HepG2 (cell line): ENCODE measurements around the gene ONECUT1. TPM values are rescaled to one million over a fixed set of nuclear protein-coding genes. Genes with fewer than 3 reads are reported as not detected.

Experiments used
- ATAC-seq: fragments of 200-7000 bp; cut with Tn5 transposase; 3 replicates; pipeline ENCODE4 v1.9.1; 2020; ENCODE audit warnings: mild to moderate bottlenecking, moderate library complexity
- BruUV-seq: library from RNA; stranded (reverse); fragments of 400-500 nt; replicated peaks from 2 replicates; lab custom pipeline; 2021; lab: Mats Ljungman, UMichigan
- CTCF ChIA-PET: fragments of 300-600 bp; formaldehyde crosslinking; extraction: SDS; loops from one replicate; lab custom pipeline; 2021; ENCODE audit warnings: low total read pairs, inconsistent platforms, low intra/inter-chr PET ratio; lab: Yijun Ruan, JAX
- POLR2A ChIA-PET: fragments of 350-600 bp; sonication (Branson Sonifier 250); formaldehyde crosslinking; loops from one replicate; lab custom pipeline; 2020; ENCODE audit warnings: antibody characterized with exemption, inconsistent platforms; lab: Yijun Ruan, JAX
- DNase-seq: peaks from one replicate; pipeline ENCODE4 v3.0.0-alpha.2; 2015; ENCODE audit warnings: low spot score
- FAIRE-seq: peaks from 3 replicates; lab custom pipeline; 2011; peaks lifted over from hg19 to GRCh38; lab: Jason Lieb, UNC
- H2AFZ ChIP-seq: one replicate; pipeline ENCODE4 v1.6.1; 2011; ENCODE audit warnings: low read length, inconsistent platforms
- H3K27ac ChIP-seq: fragments of 300-600 bp; 3 replicates; pipeline ENCODE4 v1.8.0; 2011; ENCODE audit warnings: mixed run types, mild to moderate bottlenecking, mixed read lengths, low read length, inconsistent platforms; ENCODE audit not compliant: insufficient read depth; ENCODE audit errors: extremely low read length
- H3K27me3 ChIP-seq, 2 experiments: fragments of 200-600 bp in 1 of 2; 2 replicates in 1 of 2; 3 replicates in 1 of 2; pipeline versions ENCODE4 v1.6.0 to v1.8.0; 2011; ENCODE audit warnings: low read length in 2 of 2, mild to moderate bottlenecking in 2 of 2, moderate library complexity in 2 of 2, inconsistent platforms in 1 of 2; ENCODE audit not compliant: insufficient read depth in 2 of 2, control insufficient read depth in 1 of 2
- H3K36me3 ChIP-seq, 2 experiments: fragments of 200-600 bp in 1 of 2; replicated peaks in 1 of 2; 2 replicates in 1 of 2; 3 replicates in 1 of 2; pipeline versions ENCODE4 v1.5.1 to v1.8.0; 2011; ENCODE audit warnings: low read length in 2 of 2, inconsistent platforms in 1 of 2; ENCODE audit not compliant: insufficient read depth in 2 of 2, control insufficient read depth in 1 of 2
- H3K4me1 ChIP-seq: 2 replicates; pipeline ENCODE4 v1.5.1; 2012; ENCODE audit warnings: low read length, inconsistent platforms; ENCODE audit not compliant: insufficient read depth
- H3K4me2 ChIP-seq: 2 replicates; pipeline ENCODE4 v1.6.0; 2011; ENCODE audit warnings: low read depth, low read length, inconsistent platforms
- H3K4me3 ChIP-seq, 3 experiments: fragments of 200-600 bp in 1 of 3; sonication (generic), shearing (Covaris generic) in 1 of 3; replicated peaks in 1 of 3; 2 replicates each; pipeline ENCODE4 v1.5.1; 2011 to 2016; ENCODE audit warnings: low read length in 3 of 3, inconsistent platforms in 2 of 3, low read depth in 2 of 3, mild to moderate bottlenecking in 2 of 3, control low read depth in 1 of 3, mixed read lengths in 1 of 3; ENCODE audit not compliant: insufficient read depth in 1 of 3
- H3K79me2 ChIP-seq: one replicate; pipeline ENCODE4 v1.6.1; 2011; ENCODE audit warnings: low read length, inconsistent platforms; ENCODE audit not compliant: insufficient read depth
- H3K9ac ChIP-seq: 2 replicates; pipeline ENCODE4 v1.6.0; 2011; ENCODE audit warnings: mild to moderate bottlenecking, low read depth, low read length, inconsistent platforms; ENCODE audit not compliant: insufficient read depth
- H3K9me3 ChIP-seq: 2 replicates; pipeline ENCODE4 v1.5.1; 2012; ENCODE audit warnings: mild to moderate bottlenecking, low read length
- H4K20me1 ChIP-seq: 2 replicates; pipeline ENCODE4 v1.6.0; 2011; ENCODE audit warnings: inconsistent platforms, mild to moderate bottlenecking, low read length, moderate library complexity; ENCODE audit not compliant: insufficient read depth
- AKAP8 ChIP-seq: sonication (generic); formaldehyde crosslinking; IDR thresholded peaks from 2 replicates; pipeline ENCODE4 v1.5.1; 2020; ENCODE audit warnings: mild to moderate bottlenecking, missing genetic modification reagents
- HNF4A ChIP-seq: sonication (generic); formaldehyde crosslinking; IDR thresholded peaks from 2 replicates; pipeline ENCODE4 v1.4.0; 2020; ENCODE audit warnings: missing genetic modification reagents
- HNRNPUL1 ChIP-seq: fragments of 200-400 bp; formaldehyde crosslinking; IDR thresholded peaks from 2 replicates; pipeline ENCODE4 v1.6.1; 2017; ENCODE audit warnings: low read depth, mild to moderate bottlenecking, low read length, moderate library complexity
- MXI1 ChIP-seq: IDR thresholded peaks from 3 replicates; pipeline ENCODE4 v1.6.1; 2012; ENCODE audit warnings: low read depth, low read length, inconsistent platforms, borderline replicate concordance
- NCOR1 ChIP-seq: fragments of 200-600 bp; sonication (generic); IDR thresholded peaks from 2 replicates; pipeline ENCODE4 v1.7.0; 2017; ENCODE audit warnings: antibody characterized with exemption, low read length, borderline replicate concordance
- NFIC ChIP-seq: IDR thresholded peaks from 2 replicates; pipeline ENCODE4 v1.6.1; 2012; ENCODE audit warnings: mild to moderate bottlenecking, low read length, inconsistent platforms
- SRF ChIP-seq: IDR thresholded peaks from 2 replicates; pipeline ENCODE4 v1.6.1; 2011; ENCODE audit warnings: mild to moderate bottlenecking, low read depth, low read length, moderate library complexity
- TCF7 ChIP-seq: sonication (generic); IDR thresholded peaks from 2 replicates; pipeline ENCODE4 v1.6.1; 2016; ENCODE audit warnings: antibody characterized with exemption, low read depth
- THAP7 ChIP-seq: sonication (generic); formaldehyde crosslinking; IDR thresholded peaks from 2 replicates; pipeline ENCODE4 v1.8.1; 2023; ENCODE audit warnings: mild to moderate bottlenecking, missing genetic modification reagents
- ZFP1 ChIP-seq: IDR thresholded peaks from 2 replicates; pipeline ENCODE4 v1.6.1; 2016
- ZNF431 ChIP-seq: sonication (generic); formaldehyde crosslinking; IDR thresholded peaks from 2 replicates; pipeline ENCODE4 v1.9.0; 2022; ENCODE audit warnings: missing genetic modification reagents, low read depth, mild to moderate bottlenecking, borderline replicate concordance
- ZNF550 ChIP-seq: sonication (generic); formaldehyde crosslinking; IDR thresholded peaks from 2 replicates; pipeline ENCODE4 v1.4.0; 2020; ENCODE audit warnings: mild to moderate bottlenecking, missing genetic modification reagents, borderline replicate concordance
- WGBS: methylation state at CpG from one replicate; pipeline ENCODE4 v1.1.6; 2017; ENCODE audit warnings: low lambda C conversion rate; 5-methylcytosine and 5-hydroxymethylcytosine counted together
- in situ Hi-C: cut with HindIII; loops from 2 replicates; pipeline ENCODE4 v1.10.0; 2017; ENCODE audit warnings: low pct_unique_long_range_greater_than_20kb; ENCODE audit not compliant: extremely low pct_ligation_motif_present
- intact Hi-C: fragments of 100-400 bp; cut with micrococcal nuclease; formaldehyde crosslinking; loops from one replicate; pipeline ENCODE4 v1.10.0; 2022; ENCODE audit not compliant: unreplicated experiment
- polyA plus RNA-seq, 8 experiments: library from polyadenylated mRNA; depleted of rRNA in 3 of 8; stranded (reverse) in 7 of 8; unstranded in 1 of 8; fragments of >200 nt; fragmentation: Illumina TruSeq in 4 of 8; extraction: Trizol in 4 of 8; gene quantifications; 2 replicates each; pipeline versions ENCODE4 v1.2.1 to v1.2.3, GENCODE V29; 2011 to 2016; ENCODE audit warnings: low read depth in 4 of 8, missing spikeins in 1 of 8, mixed read lengths in 1 of 8; ENCODE audit not compliant: insufficient read depth in 1 of 8
- total RNA-seq, 5 experiments: library from RNA; depleted of rRNA; stranded (reverse); fragments of >200 nt; fragmentation: Illumina TruSeq; extraction: Trizol; gene quantifications; 2 replicates each; pipeline ENCODE4 v1.2.3, GENCODE V29; 2016; ENCODE audit warnings: low read depth in 1 of 5
- TF ChIP-seq, protein P1 (sequence below): sonication (generic); formaldehyde crosslinking; IDR thresholded peaks from 2 replicates; pipeline ENCODE4 v1.4.0; 2020; ENCODE audit warnings: missing genetic modification reagents, mild to moderate bottlenecking, borderline replicate concordance
- TF ChIP-seq, protein P2 (sequence below): sonication (generic); formaldehyde crosslinking; IDR thresholded peaks from 2 replicates; pipeline ENCODE4 v1.5.1; 2020; ENCODE audit warnings: missing genetic modification reagents, mild to moderate bottlenecking, borderline replicate concordance

Gene ONECUT1
- total and polyA plus RNA-seq, 2 of the 13 experiments (the other 11 are each of a cell fraction or from before 2014, with no cell fraction given) = 3.5 to 9.1 TPM

DNA sequence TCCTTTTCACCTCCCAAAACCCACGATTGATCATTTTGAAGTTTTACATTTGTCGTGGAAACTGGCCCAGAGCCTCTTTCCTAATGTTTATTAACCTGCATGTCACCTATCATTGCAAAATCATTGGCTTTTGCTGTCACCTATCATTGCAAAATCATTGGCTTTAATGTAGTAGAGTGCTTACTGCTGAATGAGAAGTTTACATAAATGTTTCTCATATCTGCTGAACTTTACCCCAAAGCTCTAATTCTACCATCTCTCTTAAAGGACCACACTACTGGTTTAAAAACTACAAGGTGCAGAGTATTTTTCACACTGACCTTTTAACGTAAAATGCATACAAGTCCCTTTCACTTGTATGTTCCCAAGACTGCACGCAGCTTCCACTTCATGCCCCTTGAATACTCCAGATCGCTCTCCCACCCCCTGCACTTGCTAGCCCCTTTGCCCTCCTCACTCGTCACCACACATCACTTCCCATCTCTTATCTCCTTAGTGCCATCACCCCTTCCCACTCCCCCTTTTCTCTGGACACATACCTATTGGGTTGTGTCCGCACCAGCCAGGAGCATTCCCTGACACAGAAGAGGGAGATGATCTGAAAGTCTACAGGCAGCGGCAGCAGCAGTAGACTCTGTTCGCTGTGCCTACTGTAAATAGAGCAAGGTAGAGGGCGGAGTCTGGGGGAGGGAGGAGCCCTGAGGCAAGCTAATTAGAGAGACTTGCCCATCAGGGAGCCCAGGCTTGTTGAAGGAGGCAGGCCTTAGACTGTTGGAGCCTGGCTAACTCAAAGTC lies 80.8 kb downstream of the ONECUT1 start:
- peak overlapping the region; percentile 48 for H3K27ac ChIP-seq
- TF ChIP-seq MXI1 (0 out of 3 replicates have a peak, but pooled peaks have one; percentile 14), NFIC (no peak), HNF4A (peak; percentile 9), AKAP8 (CRISPR knock-in tag) (no peak), ZFP1 (no peak), SRF (no peak), ZNF550 (no peak), THAP7 (CRISPR knock-in tag) (no peak), TCF7 (no peak), HNRNPUL1 (no peak), ZNF431 (CRISPR knock-in tag) (no peak), NCOR1 (no peak)
- TF ChIP-seq, protein P1, sequence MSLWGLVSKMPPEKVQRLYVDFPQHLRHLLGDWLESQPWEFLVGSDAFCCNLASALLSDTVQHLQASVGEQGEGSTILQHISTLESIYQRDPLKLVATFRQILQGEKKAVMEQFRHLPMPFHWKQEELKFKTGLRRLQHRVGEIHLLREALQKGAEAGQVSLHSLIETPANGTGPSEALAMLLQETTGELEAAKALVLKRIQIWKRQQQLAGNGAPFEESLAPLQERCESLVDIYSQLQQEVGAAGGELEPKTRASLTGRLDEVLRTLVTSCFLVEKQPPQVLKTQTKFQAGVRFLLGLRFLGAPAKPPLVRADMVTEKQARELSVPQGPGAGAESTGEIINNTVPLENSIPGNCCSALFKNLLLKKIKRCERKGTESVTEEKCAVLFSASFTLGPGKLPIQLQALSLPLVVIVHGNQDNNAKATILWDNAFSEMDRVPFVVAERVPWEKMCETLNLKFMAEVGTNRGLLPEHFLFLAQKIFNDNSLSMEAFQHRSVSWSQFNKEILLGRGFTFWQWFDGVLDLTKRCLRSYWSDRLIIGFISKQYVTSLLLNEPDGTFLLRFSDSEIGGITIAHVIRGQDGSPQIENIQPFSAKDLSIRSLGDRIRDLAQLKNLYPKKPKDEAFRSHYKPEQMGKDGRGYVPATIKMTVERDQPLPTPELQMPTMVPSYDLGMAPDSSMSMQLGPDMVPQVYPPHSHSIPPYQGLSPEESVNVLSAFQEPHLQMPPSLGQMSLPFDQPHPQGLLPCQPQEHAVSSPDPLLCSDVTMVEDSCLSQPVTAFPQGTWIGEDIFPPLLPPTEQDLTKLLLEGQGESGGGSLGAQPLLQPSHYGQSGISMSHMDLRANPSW = no peak
- TF ChIP-seq, protein P2, sequence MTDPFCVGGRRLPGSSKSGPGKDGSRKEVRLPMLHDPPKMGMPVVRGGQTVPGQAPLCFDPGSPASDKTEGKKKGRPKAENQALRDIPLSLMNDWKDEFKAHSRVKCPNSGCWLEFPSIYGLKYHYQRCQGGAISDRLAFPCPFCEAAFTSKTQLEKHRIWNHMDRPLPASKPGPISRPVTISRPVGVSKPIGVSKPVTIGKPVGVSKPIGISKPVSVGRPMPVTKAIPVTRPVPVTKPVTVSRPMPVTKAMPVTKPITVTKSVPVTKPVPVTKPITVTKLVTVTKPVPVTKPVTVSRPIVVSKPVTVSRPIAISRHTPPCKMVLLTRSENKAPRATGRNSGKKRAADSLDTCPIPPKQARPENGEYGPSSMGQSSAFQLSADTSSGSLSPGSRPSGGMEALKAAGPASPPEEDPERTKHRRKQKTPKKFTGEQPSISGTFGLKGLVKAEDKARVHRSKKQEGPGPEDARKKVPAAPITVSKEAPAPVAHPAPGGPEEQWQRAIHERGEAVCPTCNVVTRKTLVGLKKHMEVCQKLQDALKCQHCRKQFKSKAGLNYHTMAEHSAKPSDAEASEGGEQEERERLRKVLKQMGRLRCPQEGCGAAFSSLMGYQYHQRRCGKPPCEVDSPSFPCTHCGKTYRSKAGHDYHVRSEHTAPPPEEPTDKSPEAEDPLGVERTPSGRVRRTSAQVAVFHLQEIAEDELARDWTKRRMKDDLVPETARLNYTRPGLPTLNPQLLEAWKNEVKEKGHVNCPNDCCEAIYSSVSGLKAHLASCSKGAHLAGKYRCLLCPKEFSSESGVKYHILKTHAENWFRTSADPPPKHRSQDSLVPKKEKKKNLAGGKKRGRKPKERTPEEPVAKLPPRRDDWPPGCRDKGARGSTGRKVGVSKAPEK (CRISPR knock-in tag) = no peak

More for the DNA sequence above, 80.8 kb downstream of the ONECUT1 start:
- H3K36me3 ChIP-seq = no peaks in the 10 kb centered on the region
- H3K9ac ChIP-seq = peak overlapping the region; percentile 25
- peak overlapping the region; percentile 72 for H2AFZ ChIP-seq
- CTCF ChIA-PET = no interaction called here
- POLR2A ChIA-PET = interaction anchor here (0.8 to 1.2 kb wide), 2 partner anchors 8 to 9 kb away, joined by 3 to 4 read pairs; no protein-coding TSS in a partner anchor
- in situ Hi-C loops = no loop called here
- intact Hi-C loops = loop anchor here (1.0 to 2.0 kb wide), 2 partner anchors 31 to 38 kb away; partner anchors contain the start of gene ATOSA
- no peaks in the 10 kb centered on the region for H3K9me3 ChIP-seq
- ATAC-seq (peak; percentile 99), DNase-seq (peak; percentile 51), FAIRE-seq (peak; percentile 42)
- peak overlapping the region; percentile 54 to 69 (median 65) for H3K4me3 ChIP-seq
- WGBS = 2% methylated on average over 10 of the region's 10 CpGs
- no peaks in the 10 kb centered on the region for H4K20me1 ChIP-seq
- peak overlapping the region; percentile 90 for H3K4me2 ChIP-seq
- no peaks in the 10 kb centered on the region for H3K79me2 ChIP-seq
- BruUV-seq = TSS peak; percentile 49
- no peaks in the 10 kb centered on the region for H3K27me3 ChIP-seq
- peaks cover 27% of the 10 kb centered on the region for H3K4me1 ChIP-seq
